Measurements from ENCODE around the gene MIA2. TPM values are rescaled to one million over a fixed set of nuclear protein-coding genes. Genes with fewer than 3 reads are reported as not detected.
"Not testable (repeated sequence)": the region's sequence is repeated elsewhere in the genome, so short reads cannot be mapped to it uniquely, and the experiment has no call there.

Gene MIA2
- total RNA-seq, 1 experiment from 2014 or later, result 22.2 TPM

- peak; percentile 61 for DNase-seq (ENCODE audit: low spot score)
- in situ Hi-C loops (cut with HindIII; ENCODE audit: low sequenced_read_pairs), result no loop called here
Observed at GRCh38 chr14:39265806-39266524, 32.2 kb downstream of the MIA2 start.

DNA sequence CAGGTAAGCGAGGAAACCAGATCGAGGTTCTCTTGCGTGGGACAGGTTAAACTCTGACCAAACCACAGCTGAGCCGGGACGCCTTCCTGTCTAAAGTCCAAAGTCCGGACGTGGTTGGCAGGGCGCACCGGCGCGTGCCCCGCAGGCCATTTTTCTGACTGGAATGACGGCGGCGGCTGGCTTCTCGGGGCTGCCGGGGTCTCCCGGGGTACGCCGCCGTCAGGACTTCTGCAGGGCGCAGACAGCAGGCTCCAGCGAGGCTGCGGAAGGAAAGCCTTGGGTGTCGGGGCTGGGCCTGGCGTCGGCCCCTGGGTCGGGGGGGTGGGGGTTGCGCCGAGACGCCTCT is 32.8 kb downstream of the MIA2 start:
- no peak for DNase-seq (ENCODE audit: low spot score)
- in situ Hi-C loops (cut with HindIII; ENCODE audit: low sequenced_read_pairs), result no loop called here

DNA sequence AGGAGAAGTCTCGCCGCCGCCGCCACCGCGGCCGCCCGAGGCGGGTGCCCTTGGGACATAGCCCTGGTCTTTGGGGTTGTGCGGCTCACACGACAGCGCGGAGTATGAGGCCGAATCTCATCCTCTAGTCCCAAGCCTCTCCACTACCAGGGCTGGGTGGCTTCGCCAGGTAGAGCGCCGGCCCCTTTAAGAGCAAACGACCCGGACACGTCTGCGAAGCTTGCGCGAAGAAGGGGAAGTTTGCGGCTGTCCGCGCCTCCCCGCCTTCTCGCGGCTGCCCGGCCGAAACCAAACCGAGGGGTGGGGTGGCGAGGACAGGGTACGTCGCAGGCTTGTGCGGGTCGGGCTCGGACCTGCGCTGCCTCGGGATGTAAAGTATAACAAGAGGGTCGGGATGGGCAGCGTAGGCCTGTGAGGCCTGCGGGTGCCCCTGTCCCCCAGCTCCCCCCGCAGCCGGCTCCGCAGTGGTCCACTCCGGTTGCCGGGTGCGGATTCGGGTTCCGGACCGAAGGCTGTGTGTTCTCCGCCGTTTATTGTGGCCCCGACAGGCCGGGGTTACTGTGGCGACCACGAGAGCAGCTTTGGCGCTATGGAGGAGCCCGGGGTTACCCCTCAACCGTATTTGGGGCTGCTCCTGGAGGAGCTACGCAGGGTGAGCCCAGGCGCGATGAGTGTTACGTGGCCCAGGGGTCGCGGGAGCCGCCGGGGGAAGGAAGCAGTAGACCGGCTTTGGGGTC is 33.3 kb downstream of the MIA2 start:
- DNase-seq (ENCODE audit: low spot score), result peak; percentile 92
- in situ Hi-C loops (cut with HindIII; ENCODE audit: low sequenced_read_pairs), result no loop called here

GRCh38 chr14:39267608-39268005 is 33.9 kb downstream of the MIA2 start:
- DNase-seq (ENCODE audit: low spot score), result peak; percentile 53
- in situ Hi-C loops (cut with HindIII; ENCODE audit: low sequenced_read_pairs), result no loop called here

DNA sequence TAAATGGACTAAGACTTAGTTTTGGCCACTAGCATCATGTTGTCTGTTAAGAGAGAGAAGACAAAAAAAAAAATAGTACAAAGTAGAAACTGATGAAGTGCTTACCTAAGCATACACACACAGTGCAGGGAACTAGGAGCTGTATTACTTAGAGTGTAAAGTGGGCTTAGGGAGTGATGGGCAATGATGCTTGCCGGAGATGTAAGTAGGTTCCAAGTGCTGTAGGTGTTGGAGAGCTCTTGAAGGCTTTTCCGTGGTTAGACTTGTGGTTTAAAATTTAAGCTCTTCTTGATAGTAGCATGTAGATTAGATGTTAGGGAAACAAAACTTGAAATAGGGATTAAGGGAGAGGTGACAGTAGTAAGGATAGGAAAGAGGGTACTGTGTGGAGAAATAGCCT is 34.7 kb downstream of the MIA2 start:
- in situ Hi-C loops (cut with HindIII; ENCODE audit: low sequenced_read_pairs), result no loop called here
- DNase-seq (ENCODE audit: low spot score), result peak; percentile 45

- in situ Hi-C loops (cut with HindIII; ENCODE audit: low sequenced_read_pairs), result no loop called here
- no peak for DNase-seq (ENCODE audit: low spot score)
Observed at GRCh38 chr14:39272918-39273317, 39.2 kb downstream of the MIA2 start.

GRCh38 chr14:39275395-39275794 is 41.7 kb downstream of the MIA2 start:
- in situ Hi-C loops (cut with HindIII; ENCODE audit: low sequenced_read_pairs), result no loop called here
- no peak for DNase-seq (ENCODE audit: low spot score)

DNA sequence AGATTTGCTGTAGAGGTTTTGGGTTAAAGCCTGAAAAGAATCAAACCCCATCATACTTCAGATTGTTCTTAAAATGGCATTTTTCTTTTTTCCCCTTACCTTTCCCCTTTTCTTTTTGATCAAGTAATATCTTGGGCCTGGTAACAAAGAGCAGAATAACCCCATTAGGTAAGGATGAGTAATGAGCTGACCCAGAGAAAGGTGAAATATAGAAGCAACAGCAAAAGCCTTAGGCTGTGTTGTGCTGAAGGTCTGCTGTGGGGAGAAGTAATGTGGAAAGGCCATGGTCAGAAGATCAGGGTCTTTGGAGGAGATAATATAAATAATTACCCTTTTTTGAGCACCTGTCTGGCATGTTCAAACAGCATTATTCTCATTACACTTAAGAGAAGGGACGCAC is 42.3 kb downstream of the MIA2 start:
- in situ Hi-C loops (cut with HindIII; ENCODE audit: low sequenced_read_pairs), result no loop called here
- no peak for DNase-seq (ENCODE audit: low spot score)

DNA sequence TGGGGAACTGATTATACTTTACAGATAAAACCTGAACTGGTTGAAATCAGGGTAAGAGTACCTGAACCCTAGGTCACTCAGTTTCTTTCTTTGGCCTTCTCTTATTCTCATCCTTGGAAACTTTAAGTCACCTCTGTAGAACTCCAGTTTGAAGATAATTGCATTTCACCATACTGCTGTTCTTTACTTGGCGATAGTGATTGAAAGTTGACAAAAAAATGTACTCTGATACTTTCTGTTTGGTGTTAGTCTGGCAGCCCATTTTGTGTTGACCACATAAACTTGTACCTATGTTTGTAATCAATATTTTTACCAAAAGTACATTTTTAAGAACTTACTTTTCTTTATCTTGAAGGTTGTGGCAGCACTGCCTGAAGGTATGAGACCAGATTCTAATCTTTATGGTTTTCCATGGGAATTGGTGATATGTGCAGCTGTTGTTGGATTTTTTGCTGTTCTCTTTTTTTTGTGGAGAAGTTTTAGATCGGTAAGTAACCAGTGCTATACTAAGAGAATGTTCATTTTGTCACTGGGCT is 42.9 kb downstream of the MIA2 start:
- DNase-seq (ENCODE audit: low spot score), result no peak
- in situ Hi-C loops (cut with HindIII; ENCODE audit: low sequenced_read_pairs), result no loop called here

- no peak for DNase-seq (ENCODE audit: low spot score)
- in situ Hi-C loops (cut with HindIII; ENCODE audit: low sequenced_read_pairs), result no loop called here
Observed at GRCh38 chr14:39279515-39279914, 45.8 kb downstream of the MIA2 start.

DNA sequence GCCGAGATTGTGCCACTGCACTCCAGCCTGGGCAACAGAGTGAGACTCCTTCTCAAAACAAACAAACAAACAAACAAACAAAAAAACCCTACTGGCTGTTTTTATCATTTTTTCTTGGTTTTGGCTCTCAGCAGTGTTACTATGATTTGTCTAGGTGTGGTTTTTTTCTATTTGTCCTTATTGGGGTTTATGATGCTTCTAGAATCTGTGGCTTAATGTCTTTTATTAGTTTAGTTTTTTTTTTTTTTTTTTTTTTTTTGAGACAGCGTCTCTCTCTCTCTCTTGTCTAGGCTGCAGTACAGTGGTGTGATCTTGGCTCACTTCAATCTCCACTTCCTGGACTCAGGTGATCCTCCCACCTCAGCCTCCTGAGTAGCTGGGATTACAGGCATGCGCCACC is 47.0 kb downstream of the MIA2 start:
- DNase-seq (ENCODE audit: low spot score); in situ Hi-C loops (cut with HindIII; ENCODE audit: low sequenced_read_pairs): not testable (repeated sequence)

DNA sequence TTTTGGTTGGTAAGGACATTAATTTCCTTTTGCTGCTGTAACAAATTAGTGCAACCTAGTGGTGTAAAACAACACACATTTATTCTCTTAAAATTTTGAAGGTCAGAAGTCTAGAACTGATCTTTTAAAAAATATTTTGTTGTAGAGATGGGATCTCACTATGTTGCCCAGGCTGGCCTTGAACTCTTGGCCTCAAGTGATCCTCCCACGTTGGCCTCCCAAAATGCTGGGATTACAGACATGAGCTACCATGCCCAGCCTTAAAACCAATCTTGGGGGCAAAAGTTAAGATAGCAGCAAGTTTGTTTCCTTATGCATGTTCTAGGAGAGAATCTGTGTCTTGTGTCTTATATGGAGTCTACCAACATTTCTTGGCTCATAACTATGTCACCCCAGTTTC is 55.8 kb downstream of the MIA2 start:
- no peak for DNase-seq (ENCODE audit: low spot score)
- in situ Hi-C loops (cut with HindIII; ENCODE audit: low sequenced_read_pairs), result no loop called here

DNA sequence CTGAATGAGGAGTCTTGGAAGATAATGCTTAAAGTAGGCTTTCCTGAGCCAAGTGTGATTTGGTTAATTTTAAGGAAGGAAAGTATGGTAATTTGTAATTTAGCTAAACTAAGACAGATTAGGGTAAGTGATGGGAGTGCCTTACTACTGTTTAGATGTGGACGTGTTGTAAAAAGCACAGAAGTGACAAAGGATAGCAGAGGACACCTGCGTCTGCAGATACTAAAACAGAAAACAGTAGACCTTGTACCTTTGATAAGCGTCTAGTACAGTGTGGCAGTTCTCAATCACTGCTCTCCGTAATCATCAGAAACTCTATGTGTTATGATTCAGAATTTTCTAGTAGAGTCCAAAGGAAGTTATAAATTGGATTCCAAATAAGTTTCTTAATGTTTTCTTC is 58.0 kb downstream of the MIA2 start:
- in situ Hi-C loops (cut with HindIII; ENCODE audit: low sequenced_read_pairs), result no loop called here
- DNase-seq (ENCODE audit: low spot score), result no peak

DNA sequence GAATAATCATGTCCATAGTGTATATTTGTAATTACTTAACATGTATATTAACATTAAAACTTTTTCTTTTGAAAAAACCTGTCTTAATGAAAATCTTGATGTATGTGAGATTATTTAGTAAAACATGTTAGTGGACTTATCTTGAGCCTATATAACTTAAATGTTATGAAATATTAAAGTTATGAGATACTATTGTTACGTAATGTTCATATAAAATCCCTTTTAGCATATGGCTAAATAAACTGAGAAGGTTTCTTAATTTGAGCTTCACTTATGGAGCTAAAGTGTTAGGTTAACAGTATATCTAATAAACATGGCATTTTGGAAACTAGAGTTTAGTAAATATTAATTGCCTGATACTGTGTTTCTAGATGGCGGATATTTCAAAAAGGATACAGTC is 59.9 kb downstream of the MIA2 start:
- in situ Hi-C loops (cut with HindIII; ENCODE audit: low sequenced_read_pairs), result no loop called here
- no peak for DNase-seq (ENCODE audit: low spot score)

DNA sequence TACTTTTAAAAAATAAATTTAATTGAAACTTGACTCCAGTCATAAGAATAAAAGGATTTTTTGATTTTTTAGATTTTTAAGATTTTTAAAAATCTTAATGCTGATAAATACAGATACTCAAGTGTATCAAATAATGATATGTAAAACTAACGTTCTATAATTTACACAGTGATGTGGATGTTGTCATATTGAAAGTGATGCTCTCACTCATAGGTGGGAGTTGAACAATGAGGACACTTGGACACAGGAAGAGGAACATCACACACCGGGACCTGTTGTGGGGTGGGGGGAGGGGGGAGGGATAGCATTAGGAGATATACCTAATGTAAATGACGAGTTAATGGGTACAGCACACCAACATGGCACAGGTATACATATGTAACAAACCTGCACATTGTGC is 66.7 kb downstream of the MIA2 start:
- in situ Hi-C loops (cut with HindIII; ENCODE audit: low sequenced_read_pairs), result not testable (repeated sequence)

GRCh38 chr14:39302124-39302810 is 68.6 kb downstream of the MIA2 start:
- DNase-seq (ENCODE audit: low spot score), result no peak
- in situ Hi-C loops (cut with HindIII; ENCODE audit: low sequenced_read_pairs), result no loop called here

More for the DNA sequence above, 66.7 kb downstream of the MIA2 start:
- not testable (repeated sequence) for DNase-seq (ENCODE audit: low spot score)

- in situ Hi-C loops (cut with HindIII; ENCODE audit: low sequenced_read_pairs), result no loop called here
- DNase-seq (ENCODE audit: low spot score), result no peak
Observed at GRCh38 chr14:39303115-39303514, 69.4 kb downstream of the MIA2 start.

DNA sequence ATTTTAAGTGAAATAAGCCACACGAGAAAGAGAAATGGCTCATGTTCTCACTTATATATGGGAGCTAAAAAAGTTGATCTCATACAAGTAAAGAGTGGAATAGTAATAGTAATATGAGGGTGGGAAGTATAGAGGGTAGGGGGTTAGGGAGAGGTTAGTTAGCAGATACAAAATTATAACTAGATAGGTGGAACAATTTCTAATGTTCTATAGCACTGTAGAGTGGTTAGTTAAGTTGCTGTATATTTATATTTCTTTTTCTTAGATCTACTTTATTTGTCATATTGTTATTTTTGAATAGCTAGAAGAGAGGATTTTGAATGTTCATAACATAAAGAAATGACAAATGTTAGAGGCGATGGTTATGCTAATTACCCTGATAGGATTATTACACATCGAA is 74.1 kb downstream of the MIA2 start:
- in situ Hi-C loops (cut with HindIII; ENCODE audit: low sequenced_read_pairs), result no loop called here
- DNase-seq (ENCODE audit: low spot score), result no peak

- in situ Hi-C loops (cut with HindIII; ENCODE audit: low sequenced_read_pairs), result no loop called here
- no peak for DNase-seq (ENCODE audit: low spot score)
Observed at GRCh38 chr14:39310051-39310450, 76.3 kb downstream of the MIA2 start.

GRCh38 chr14:39315859-39316444 is 82.2 kb downstream of the MIA2 start:
- DNase-seq (ENCODE audit: low spot score), result no peak
- in situ Hi-C loops (cut with HindIII; ENCODE audit: low sequenced_read_pairs), result no loop called here

Measured in G401 (cell line).